ENCODE measurements around the gene MIDN. TPM values are rescaled to one million over a fixed set of nuclear protein-coding genes. Genes with fewer than 3 reads are reported as not detected.

MIDN gene
- total RNA-seq, 4 donors from 2014 or later: 8.0 to 43.1 (median 12.2) TPM

DNA sequence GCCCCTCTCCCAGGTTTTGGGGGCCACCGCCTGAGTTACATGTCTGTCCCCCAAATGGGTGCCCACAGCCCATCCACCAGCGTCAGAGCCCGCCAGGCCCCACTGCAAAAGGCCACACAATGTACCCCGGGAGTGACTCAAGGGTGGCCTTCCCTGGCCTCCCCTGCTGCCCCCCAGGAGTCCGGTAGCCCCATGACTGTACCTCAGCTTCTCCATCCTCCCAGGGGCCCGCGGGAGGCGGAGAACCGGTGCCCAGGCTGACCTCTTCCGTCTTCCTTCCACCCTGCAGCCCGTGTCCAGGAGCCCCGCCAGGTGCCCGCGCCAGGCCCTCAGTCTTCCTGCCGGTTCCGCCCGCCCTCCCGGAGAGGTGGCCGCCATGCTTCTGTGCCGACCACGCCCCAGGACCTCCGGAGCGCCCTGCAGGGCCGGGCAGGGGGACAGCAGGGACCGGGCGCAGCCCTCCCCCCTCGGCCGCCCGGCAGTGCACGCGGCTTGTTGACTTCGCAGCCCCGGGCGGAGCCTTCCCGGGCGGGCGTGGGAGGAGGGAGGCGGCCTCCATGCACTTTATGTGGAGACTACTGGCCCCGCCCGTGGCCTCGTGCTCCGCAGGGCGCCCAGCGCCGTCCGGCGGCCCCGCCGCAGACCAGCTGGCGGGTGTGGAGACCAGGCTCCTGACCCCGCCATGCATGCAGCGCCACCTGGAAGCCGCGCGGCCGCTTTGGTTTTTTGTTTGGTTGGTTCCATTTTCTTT lies 20.9 kb upstream of the MIDN start:
- TF ChIP-seq CTCF (IDR thresholded peaks at IDR 0.05; ENCODE audit: low read depth): no peak

DNA sequence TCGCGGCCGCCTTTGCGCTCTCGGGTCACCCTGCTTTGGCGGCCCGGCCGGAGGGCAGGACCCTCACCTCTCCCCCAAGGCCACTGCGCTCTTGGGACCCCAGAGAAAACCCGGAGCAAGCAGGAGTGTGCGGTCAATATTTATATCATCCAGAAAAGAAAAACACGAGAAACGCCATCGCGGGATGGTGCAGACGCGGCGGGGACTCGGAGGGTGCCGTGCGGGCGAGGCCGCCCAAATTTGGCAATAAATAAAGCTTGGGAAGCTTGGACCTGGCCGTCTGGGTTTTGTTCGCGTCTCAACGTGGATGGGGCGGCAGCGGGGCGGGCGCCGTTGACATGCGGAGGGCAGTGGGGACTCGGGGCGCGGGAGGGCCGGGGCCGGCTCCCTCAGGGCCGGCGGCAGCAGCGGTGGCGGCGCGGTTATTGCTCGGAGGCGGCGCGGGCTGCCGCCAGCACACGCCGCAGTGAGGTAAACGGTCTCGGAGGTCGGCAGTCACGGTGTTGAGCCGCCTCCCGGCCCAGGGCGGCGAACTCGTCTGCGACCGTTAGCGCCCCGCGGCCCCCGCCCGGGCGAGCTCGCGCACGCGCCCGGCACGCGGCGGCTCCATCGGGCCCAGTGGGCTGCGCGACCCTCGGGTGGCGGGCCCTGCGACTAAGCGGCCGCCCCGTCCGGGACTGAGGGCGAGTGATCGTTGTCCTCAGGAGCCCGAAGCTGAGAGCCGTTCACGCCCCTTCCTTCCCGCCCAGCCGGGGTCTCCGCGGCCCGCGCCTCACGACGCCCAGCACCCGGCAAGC lies 20.0 kb upstream of the MIDN start:
- TF ChIP-seq CTCF (IDR thresholded peaks at IDR 0.05; ENCODE audit: low read depth): no peak

DNA sequence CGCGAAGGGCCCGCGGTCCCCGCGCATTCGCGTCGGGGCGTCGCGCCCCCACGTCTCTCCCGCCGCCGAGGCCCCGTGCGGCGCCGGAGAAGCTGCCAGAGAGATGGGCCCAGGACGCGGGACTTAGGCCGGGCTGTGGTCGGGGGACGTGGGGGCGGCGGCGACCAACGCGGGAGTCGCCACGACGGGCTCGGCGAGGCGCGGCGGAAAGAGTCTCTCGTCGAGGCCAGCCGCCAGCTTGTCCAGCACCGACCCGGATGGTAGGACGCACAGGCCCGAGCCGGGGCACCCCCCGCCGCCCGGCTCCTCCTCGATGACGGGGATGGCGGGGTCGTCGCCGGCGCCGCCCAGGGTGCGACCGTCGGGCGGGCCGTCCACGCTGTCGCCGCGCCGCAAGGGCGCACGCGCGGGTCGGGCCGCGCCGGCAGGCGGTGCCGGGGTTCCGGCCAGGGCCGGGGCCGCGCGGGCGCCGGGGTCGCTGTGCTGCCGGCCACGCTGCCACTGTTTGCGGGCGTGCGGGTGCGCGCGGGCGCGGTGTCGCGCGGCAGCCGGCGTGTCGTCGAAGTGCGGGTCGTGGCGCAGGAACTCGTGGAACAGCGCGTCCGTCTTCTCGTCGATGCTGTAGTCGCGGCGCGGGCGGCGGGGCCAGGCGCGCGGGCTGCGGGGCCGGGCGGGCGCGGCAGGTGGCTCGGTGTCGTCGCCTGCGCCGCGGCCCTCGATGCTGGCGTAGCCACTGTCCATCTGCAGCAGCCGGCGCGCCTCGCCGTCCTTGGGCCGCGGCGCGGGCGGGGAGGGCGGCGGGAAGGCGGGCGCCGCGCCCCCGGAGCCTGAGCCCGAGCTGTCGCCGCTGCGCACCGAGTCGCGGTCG lies 19.1 kb upstream of the MIDN start:
- TF ChIP-seq CTCF (IDR thresholded peaks at IDR 0.05; ENCODE audit: low read depth): no peak

DNA sequence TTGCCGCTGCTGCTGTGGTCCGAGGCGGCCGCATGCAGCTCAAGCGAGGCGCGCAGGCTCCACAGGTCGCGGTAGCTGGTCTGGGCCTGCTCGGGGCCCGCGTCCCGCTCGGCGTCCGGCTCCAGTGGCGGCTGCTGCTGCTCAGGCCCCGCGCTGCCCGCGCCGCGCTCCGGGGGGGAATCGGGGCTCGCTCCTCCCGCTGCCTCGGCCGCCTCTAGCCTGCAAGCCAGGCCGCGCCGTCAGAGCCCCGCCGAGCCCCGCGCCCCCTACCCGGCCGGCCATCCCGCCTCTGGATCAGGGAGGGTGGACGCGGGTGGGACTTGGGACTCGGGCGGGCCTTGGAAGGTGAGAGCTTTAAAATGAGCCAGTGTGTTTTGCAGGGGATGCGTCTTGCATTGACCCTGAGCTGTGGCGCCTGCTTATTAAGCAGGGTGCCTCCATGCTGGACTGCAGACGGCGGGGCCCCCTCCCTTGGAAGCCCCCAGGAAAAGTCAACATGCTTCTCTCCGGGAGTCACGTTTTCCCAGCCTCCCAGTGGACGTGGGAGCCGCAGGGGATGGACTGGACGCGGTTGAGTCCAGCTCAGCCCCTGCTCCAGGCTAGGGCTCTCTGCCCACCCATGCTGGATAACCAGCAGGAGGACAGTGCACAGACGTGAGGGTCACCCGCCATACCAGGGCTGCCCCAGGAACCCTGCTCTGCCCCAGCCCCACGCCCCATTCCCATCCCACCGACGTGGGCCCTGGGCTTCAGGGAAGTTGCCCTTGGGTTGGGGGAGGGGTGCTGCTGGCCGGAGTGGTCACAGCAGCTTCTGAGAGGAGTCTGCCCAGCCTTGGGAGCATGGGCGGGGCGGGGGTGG lies 18.2 kb upstream of the MIDN start:
- no peak for TF ChIP-seq CTCF (IDR thresholded peaks at IDR 0.05; ENCODE audit: low read depth)

DNA sequence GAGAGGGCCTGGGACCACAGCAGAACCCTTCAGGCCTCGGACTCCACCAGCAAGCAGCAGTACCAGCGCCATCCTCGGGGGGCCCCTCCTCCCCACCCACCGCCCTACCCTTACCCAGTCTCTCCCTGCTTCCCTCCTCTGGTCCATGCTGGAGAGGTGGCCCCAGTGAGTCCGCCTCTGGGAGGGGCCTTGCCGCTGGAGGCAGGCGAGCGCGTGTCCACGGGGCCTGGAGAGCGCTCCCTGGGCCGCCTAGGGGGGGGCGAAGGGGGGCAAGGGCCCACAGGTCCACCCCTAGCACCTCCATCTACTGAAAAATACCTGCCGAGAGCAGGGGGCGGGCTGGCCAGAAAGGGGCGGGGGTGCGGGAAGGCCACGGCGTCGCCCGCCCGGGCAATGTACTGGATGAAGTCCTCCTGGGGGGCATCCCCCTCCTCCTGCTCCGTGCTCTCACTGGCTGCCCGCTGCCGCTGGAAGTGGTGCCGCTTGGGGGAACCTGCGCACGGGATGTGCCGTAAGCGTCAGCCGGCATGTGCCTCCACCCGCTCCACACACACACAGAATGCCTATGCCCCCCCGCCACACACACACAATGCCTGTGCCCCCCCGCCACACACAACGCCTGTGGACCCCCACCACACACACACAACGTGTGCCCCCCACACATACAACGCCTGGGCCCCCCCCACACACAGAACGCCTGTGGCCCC lies 17.4 kb upstream of the MIDN start:
- TF ChIP-seq CTCF (IDR thresholded peaks at IDR 0.05; ENCODE audit: low read depth): no peak
